SJSA1 (cell line): ENCODE data around the gene SLC26A1. TPM values are rescaled to one million over a fixed set of nuclear protein-coding genes. Genes with fewer than 3 reads are reported as not detected.
"Not testable (repeated sequence)": the region's sequence is repeated elsewhere in the genome, so short reads cannot be mapped to it uniquely, and the experiment has no call there.

Experiments
- DNase-seq, 2 experiments: peaks; one replicate each; pipeline ENCODE4 v3.0.0-alpha.2; 2015 to 2020; ENCODE audit warnings: low spot score in 2 of 2, low read depth in 1 of 2
- H3K27ac ChIP-seq: fragments of 250-450 bp; sonication (Bioruptor Pico); 2 replicates; pipeline ENCODE4 v1.5.1; 2020; ENCODE audit warnings: mild to moderate bottlenecking, moderate library complexity
- H3K27me3 ChIP-seq: fragments of 250-450 bp; sonication (Bioruptor Pico); replicated peaks from 2 replicates; pipeline ENCODE4 v1.5.1; 2020; ENCODE audit warnings: mild to moderate bottlenecking, moderate library complexity
- H3K36me3 ChIP-seq: fragments of 250-450 bp; sonication (Bioruptor Pico); 2 replicates; pipeline ENCODE4 v1.5.1; 2020; ENCODE audit warnings: mild to moderate bottlenecking
- H3K4me1 ChIP-seq: fragments of 250-450 bp; sonication (Bioruptor Pico); replicated peaks from 2 replicates; pipeline ENCODE4 v1.6.1; 2021; ENCODE audit warnings: mild to moderate bottlenecking
- H3K4me3 ChIP-seq: fragments of 250-450 bp; sonication (Bioruptor Pico); 2 replicates; pipeline ENCODE4 v1.5.1; 2020; ENCODE audit warnings: mild to moderate bottlenecking
- H3K9me3 ChIP-seq: fragments of 250-450 bp; sonication (Bioruptor Pico); replicated peaks from 2 replicates; pipeline ENCODE4 v1.5.1; 2020; ENCODE audit warnings: mild to moderate bottlenecking
- total RNA-seq: library from RNA; depleted of rRNA; stranded (reverse); fragments of >200 nt; shearing (Covaris generic); gene quantifications from 2 replicates; pipeline ENCODE4 v1.2.3, GENCODE V29; 2014

SLC26A1 gene
- total RNA-seq, 1 experiment from 2014 or later = not detected

DNA sequence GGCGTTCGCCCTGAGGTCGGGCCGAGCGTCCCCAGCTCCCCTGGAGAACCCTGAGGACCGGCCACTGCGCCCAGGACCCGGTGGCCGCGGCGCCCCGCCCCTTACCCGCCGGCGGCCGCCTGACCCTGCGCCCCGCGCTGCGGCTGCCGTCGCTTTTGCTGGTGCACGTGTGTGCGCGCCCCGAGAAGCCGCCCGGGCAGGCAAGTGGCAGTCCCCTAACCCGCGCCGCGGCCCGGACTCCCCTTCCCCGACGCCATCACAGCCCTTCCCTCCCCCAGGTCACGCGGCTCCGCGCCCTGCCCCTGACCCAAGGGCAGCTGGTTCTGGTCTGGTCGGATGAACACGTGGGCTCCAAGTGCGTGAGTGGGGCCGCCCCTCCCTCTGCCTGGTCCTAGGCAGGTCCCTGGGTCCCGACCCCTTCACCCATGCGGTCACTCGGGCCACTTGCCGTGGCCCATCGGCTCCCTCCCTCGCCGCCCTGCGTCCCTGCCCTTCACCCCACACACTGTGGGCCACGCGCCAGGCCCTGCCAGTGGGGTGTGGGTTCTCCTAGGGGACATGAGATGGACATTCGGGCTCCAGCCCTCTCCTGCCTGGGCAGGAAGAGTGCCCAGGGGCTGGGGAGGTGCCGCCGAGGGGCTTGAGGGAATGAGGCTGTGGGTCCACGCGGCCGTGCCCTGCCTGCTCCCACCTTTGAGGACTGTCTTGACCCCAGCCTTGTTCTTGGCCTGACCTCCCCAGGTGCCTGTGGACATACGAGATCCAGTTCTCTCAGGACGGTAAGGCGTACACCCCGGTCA is 10.3 kb upstream of the SLC26A1 start:
- H3K27ac ChIP-seq = no peak overlapping the region
- no peaks in the 10 kb centered on the region for H3K36me3 ChIP-seq
- H3K4me3 ChIP-seq = no peak overlapping the region
- no peaks in the 10 kb centered on the region for H3K9me3 ChIP-seq
- H3K27me3 ChIP-seq = peaks cover 12% of the 10 kb centered on the region; the same call in 1 of the 2 replicates
- DNase-seq = no peak
- H3K4me1 ChIP-seq = no peaks in the 10 kb centered on the region

DNA sequence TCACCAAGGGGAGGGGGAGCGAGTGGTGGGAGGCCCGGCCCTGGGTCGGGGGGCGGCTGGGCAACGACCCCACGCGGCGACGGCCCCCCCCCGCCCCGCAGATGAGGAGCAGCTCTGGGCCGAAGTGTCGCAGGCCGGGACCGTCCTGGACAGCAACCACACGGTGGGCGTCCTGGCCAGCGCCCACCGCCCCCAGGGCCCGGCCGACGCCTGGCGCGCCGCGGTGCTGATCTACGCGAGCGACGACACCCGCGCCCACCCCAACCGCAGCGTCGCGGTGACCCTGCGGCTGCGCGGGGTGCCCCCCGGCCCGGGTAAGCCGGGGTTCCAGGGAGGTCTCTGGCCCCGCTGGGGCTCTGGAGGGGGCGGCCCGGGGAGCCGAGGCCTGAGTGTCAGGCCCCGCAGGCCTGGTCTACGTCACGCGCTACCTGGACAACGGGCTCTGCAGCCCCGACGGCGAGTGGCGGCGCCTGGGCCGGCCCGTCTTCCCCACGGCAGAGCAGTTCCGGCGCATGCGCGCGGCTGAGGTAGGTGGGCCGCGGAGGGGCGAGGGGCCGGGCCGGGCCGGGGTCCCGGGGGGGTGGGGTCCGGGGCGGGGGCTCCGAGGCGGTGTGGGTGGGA is 9.5 kb upstream of the SLC26A1 start:
- Histone ChIP-seq H3K4me3 (no peak overlapping the region), H3K27ac (no peak overlapping the region), H3K36me3 (no peaks in the 10 kb centered on the region), H3K27me3 (peaks cover 14% of the 10 kb centered on the region), H3K9me3 (no peaks in the 10 kb centered on the region), H3K4me1 (no peaks in the 10 kb centered on the region)
- no peak for DNase-seq

DNA sequence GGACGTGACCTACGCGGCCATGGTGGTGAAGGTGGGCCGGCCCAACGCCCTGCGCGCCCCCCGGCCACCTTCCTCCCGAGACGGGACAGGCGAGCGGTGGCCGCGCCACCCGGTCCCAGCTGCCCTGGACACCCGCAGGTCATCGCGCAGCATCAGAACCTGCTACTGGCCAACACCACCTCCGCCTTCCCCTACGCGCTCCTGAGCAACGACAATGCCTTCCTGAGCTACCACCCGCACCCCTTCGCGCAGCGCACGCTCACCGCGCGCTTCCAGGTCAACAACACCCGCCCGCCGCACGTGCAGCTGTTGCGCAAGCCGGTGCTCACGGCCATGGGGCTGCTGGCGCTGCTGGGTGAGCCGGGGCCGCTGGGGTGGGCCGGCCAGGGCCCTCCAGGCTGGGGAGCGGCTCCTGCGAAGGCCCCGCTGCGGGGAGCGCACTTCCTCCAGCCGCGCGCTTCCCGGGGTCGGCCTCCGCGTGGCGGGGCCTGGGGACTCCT is 9.0 kb upstream of the SLC26A1 start:
- Histone ChIP-seq H3K27ac (no peak overlapping the region), H3K36me3 (no peaks in the 10 kb centered on the region), H3K27me3 (peaks cover 18% of the 10 kb centered on the region), H3K4me3 (no peak overlapping the region), H3K4me1 (no peaks in the 10 kb centered on the region), H3K9me3 (no peaks in the 10 kb centered on the region)
- DNase-seq = no peak

DNA sequence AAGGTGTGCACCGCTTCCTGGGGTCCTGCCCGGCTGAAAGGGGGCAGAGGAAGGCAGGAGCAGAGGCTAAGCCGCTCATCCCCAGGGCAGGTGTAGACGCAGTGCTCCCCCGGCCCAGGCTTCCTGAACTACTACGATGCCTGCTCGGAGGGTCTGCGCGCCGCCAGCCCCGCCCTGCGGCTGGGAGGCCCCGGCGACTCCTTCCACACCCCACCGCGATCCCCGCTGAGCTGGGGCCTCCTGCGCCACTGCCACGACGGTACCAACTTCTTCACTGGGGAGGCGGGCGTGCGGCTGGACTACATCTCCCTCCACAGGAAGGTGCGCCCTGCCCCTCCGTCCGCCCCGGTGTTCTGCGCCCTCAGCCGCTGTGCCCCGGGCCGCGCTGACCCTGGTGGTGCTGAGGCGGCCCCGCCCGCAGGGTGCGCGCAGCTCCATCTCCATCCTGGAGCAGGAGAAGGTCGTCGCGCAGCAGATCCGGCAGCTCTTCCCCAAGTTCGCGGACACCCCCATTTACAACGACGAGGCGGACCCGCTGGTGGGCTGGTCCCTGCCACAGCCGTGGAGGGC is 8.4 kb upstream of the SLC26A1 start:
- Histone ChIP-seq H3K4me3 (no peak overlapping the region), H3K36me3 (no peaks in the 10 kb centered on the region), H3K4me1 (no peaks in the 10 kb centered on the region), H3K27ac (no peak overlapping the region), H3K27me3 (peaks cover 18% of the 10 kb centered on the region), H3K9me3 (no peaks in the 10 kb centered on the region)
- DNase-seq = no peak

GRCh38 chr4:1000686-1001260 is 7.6 kb upstream of the SLC26A1 start:
- no peak overlapping the region for H3K4me3 ChIP-seq
- no peaks in the 10 kb centered on the region for H3K36me3 ChIP-seq
- DNase-seq = no peak
- no peaks in the 10 kb centered on the region for H3K4me1 ChIP-seq
- H3K27me3 ChIP-seq = peaks cover 18% of the 10 kb centered on the region
- H3K27ac ChIP-seq = no peak overlapping the region
- H3K9me3 ChIP-seq = no peaks in the 10 kb centered on the region

GRCh38 chr4:999882-1000425 is 6.8 kb upstream of the SLC26A1 start:
- no peak for DNase-seq
- peaks cover 18% of the 10 kb centered on the region for H3K27me3 ChIP-seq
- no peak overlapping the region for H3K27ac ChIP-seq
- H3K4me1 ChIP-seq = no peaks in the 10 kb centered on the region
- no peak overlapping the region for H3K4me3 ChIP-seq
- no peaks in the 10 kb centered on the region for H3K36me3 ChIP-seq
- no peaks in the 10 kb centered on the region for H3K9me3 ChIP-seq

DNA sequence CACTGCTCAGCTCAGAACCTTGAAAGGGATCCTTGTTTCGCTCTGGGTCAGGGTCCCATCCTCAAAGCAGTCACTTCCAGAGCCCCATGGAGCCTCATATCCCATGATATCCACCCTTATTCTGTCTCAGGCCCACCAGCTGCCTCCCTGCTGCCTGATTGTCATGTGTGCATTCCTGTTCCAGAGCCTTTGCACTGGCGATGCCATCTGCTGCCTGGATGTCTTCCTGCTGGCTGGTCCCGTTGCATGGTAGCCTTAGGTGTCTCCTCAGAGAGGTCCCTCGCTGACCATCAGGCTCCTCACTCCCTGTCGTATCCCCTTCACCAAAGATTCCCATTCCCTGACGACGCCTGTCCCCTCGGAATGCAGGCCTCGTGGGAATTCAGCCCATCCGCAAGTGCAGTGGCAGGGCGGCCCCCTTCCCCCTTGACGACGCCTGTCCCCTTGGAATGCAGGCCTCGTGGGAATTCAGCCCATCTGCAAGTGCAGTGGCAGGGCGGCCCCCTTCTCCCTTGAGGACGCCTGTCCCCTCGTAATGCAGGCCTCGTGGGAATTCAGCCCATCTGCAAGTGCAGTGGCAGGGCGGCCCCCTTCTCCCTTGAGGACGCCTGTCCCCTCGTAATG is 6.1 kb upstream of the SLC26A1 start:
- not testable (repeated sequence) for H3K9me3 ChIP-seq, H3K36me3 ChIP-seq, H3K27ac ChIP-seq, H3K4me1 ChIP-seq, H3K4me3 ChIP-seq, DNase-seq
- peaks cover 18% of the 10 kb centered on the region for H3K27me3 ChIP-seq

DNA sequence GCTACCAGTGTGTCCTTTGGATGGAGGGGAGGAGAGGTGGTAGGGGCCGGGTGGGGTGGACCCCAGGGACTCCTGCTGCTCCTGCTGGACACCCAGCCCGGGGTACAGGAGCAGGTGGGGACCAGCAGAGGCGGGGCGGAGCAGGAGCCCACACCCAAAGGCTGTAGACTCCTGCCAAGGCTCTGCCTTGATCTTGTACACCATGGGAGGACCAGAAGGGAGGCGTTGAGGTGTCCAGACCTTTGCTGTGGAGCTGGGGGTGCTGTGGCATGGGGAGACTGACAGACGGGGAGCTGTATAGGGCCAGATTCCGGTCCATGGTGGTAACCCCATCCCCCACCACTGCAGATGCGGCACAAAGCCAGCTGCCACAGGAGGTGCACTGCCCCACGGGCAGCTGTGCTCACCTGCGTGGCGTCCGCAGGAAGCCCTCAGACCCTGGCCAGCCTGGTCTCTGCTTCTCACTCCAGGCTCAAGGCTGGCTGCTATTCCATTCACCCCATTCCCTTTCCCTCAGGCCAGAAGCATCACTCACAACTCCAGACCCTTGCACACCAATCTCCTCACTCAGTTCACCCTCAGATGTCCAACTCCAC is 5.0 kb upstream of the SLC26A1 start:
- H3K4me3 ChIP-seq = no peak overlapping the region
- peaks cover 12% of the 10 kb centered on the region for H3K27me3 ChIP-seq
- H3K27ac ChIP-seq = no peak overlapping the region
- H3K36me3 ChIP-seq = no peaks in the 10 kb centered on the region
- no peaks in the 10 kb centered on the region for H3K4me1 ChIP-seq
- no peaks in the 10 kb centered on the region for H3K9me3 ChIP-seq
- no peak for DNase-seq

DNA sequence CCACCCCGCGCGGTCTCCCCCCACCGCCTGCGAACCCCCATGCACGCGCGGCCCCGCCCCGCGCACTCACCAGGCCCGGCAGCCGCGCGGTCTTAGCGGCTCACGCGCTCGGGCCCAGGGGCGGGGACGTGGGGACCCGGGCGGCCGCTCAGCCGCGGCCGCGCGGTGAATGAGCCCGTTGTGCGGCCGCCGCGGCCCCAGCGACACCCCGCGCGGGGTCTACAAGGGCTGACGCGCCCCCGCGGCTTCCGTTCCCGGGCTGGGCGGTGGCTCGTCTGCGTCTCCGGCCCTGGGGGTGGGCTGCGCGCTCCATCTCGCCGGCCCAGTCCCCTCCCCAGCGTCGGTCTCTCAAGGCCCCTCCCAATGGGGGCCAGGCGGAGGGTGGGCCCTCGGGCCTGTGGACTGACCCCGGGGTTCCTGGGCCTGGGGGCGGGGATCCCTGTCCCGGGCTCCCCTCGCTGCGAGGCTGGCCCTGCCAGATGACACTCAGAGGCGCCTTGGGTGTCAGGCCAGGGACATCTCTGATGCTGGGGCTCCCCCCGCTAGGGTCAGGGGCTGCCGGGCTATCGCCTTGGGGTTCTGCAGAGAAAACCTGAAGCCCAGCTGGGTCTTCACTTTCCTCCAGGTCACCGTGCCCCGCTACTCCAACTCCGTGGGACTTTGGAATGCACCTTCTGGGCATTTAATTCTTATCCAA is 4.3 kb upstream of the SLC26A1 start:
- Histone ChIP-seq H3K9me3 (no peaks in the 10 kb centered on the region), H3K4me1 (no peaks in the 10 kb centered on the region), H3K4me3 (no peak overlapping the region), H3K27ac (no peak overlapping the region), H3K36me3 (no peaks in the 10 kb centered on the region), H3K27me3 (peaks cover 12% of the 10 kb centered on the region)
- no peak for DNase-seq

DNA sequence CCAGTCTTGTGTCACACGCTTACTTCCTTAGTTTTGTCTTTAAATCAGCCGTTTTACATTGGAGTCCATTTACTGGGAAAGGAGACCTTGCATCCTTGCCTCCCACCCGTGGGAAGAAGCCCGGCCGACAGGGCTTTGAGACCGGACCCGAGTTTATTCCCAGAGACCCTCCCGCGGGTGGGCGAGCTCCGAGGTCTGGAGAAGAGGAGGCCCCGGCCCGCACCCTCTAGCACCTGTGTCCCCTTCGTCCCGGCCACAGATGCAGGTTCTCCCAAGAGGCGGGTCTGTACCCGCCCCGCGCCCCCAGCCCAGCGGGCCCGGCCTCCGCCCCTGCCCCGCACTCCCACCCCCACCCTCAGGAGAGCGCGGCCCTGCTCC is 3.8 kb upstream of the SLC26A1 start:
- DNase-seq = no peak
- no peaks in the 10 kb centered on the region for H3K36me3 ChIP-seq
- no peaks in the 10 kb centered on the region for H3K9me3 ChIP-seq
- H3K27me3 ChIP-seq = peaks cover 8% of the 10 kb centered on the region
- no peak overlapping the region for H3K27ac ChIP-seq
- no peak overlapping the region for H3K4me3 ChIP-seq
- H3K4me1 ChIP-seq = no peaks in the 10 kb centered on the region

DNA sequence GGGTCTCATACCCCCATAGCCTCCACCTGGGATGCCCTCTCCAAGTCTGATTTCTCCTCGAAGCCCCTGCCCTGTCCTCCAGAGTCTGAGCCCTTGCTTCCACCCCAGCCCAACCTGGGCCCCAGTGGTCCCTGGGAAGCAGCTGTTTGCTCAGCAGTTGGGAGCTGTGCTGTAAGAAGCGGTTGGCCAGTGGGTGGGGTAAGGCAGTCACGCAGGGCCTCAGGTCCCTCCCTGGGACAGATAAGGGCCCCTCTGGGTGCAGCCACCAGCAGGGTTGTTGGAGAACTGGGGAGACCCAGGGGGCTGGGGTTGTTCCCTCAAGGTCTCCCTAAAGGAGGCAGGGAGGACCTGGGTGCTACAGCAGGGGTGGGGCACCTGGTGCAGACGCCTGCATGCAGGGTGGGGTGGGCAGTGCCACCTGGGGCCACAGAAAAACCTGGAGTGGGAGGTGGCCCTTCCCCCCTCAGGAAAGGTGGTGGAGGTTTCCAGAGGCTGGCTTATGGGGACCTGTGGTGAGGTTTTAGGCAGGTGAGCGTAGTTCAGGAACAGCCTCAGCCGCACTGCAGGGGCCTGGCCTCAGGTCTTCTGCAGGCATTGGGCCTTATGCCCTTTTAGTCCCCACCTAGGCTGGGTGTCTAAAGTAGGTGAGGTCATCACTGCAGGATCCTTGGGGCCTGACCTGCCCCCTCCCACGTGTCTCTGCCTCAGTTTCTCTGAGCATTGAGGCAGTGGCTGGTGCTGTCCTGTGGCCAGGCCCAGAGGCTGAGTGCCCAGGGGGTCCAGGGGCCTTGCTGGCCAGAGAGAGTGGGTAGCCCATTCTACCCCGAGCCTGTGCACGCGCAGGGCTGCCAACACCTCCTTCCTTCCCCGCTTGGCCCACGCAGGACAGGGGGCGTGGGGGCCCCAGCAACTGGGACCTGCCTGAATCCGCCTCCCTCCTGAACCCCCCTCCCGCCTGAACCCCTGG is 3.1 kb upstream of the SLC26A1 start:
- no peak for DNase-seq
- Histone ChIP-seq H3K9me3 (no peaks in the 10 kb centered on the region), H3K4me3 (no peak overlapping the region), H3K27me3 (peaks cover 6% of the 10 kb centered on the region; the same call in 1 of the 2 replicates), H3K27ac (no peak overlapping the region), H3K4me1 (no peaks in the 10 kb centered on the region), H3K36me3 (no peaks in the 10 kb centered on the region)
